Measurements from ENCODE around the gene ROM1.

GRCh38 chr11:62645671-62645945, 32.6 kb downstream of the ROM1 start:
- TF ChIP-seq POLR2A (IDR thresholded peaks at IDR 0.05; ENCODE audit: low read depth, low read length) (no peak), POLR2AphosphoS5 (IDR thresholded peaks at IDR 0.05; ENCODE audit: low read depth, low read length) (no peak), TAF1 (IDR thresholded peaks at IDR 0.05; ENCODE audit: borderline replicate concordance, low read depth, low read length) (no peak)

Measured in GM12892 (cell line).